IPS DF 6.9 (cell line): ENCODE data around the gene ZNF428.
A peak's percentile ranks its signal among the peaks of the same experiment; 100 is the strongest.

Source experiments
- DNase-seq: peaks from one replicate; pipeline ENCODE4 v3.0.0-alpha.2; 2013; ENCODE audit warnings: low read depth, low spot score
- H3K27ac ChIP-seq: one replicate; pipeline ENCODE4 v1.5.1; 2013; ENCODE audit warnings: low read length, control low read depth
- H3K27me3 ChIP-seq: 2 replicates; pipeline ENCODE4 v1.6.1; 2013; ENCODE audit warnings: mild to moderate bottlenecking, low read length; ENCODE audit not compliant: control insufficient read depth, insufficient read depth
- H3K36me3 ChIP-seq: 2 replicates; pipeline ENCODE4 v1.6.1; 2013; ENCODE audit warnings: low read length; ENCODE audit not compliant: control insufficient read depth, insufficient read depth
- H3K4me1 ChIP-seq: 2 replicates; pipeline ENCODE4 v1.6.1; 2013; ENCODE audit warnings: low read length; ENCODE audit not compliant: control insufficient read depth, insufficient read depth
- H3K4me3 ChIP-seq: 2 replicates; pipeline ENCODE4 v1.5.1; 2013; ENCODE audit warnings: mild to moderate bottlenecking, low read length
- H3K9me3 ChIP-seq: 2 replicates; pipeline ENCODE4 v1.6.1; 2013; ENCODE audit warnings: low read length, inconsistent platforms; ENCODE audit not compliant: control insufficient read depth, insufficient read depth
- WGBS: extraction: QIAGEN DNeasy Blood & Tissue Kit; methylation state at CpG from one replicate; pipeline ENCODE4 v1.1.7; 2013; ENCODE audit warnings: mixed read lengths, missing lambda C conversion rate; ENCODE audit not compliant: insufficient read length, insufficient coverage; 5-methylcytosine and 5-hydroxymethylcytosine counted together

ZNF428 gene

DNA sequence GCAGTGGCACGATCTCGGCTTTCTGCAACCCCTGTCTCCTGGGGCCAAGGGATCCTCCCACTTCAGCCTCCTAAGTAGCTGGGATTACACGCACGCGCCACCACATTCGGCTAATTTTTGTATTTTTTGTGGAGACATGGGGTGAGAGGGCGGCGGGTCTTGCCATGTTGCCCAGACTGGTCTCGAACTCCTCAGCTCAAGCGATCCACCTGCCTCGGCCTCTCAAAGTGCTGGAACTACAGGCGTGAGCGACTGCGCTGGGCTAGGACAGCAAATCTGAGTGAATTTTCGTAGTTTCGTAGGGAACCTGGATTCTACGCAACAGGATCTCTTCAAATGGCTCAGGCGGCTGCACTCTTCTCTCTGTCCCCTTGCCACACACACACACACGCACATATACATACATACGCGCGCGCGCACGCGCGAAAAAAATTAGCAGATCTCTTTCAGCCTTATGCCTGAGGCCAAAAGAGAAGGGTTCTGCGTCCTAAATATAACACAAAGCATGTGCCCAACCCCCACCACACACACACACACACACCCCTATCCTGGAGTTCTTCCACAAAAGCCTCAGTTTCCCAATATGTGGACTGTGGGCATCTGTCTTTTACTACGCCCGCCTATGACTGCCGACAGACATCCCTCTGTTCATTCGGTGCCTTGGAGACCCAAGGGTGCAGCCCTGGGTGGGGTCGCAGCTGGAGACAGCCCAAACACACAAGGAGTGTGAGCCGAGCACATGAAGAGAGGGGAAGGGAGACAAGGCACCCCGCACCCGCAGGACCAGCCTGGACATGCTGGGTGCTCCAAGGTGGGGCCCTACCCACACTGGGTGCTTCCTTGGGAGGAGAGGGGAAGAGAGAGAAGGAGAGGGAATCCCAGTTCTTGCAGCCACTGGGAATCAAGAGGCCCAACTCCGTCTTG is 43.2 kb downstream of the ZNF428 start:
- Histone ChIP-seq H3K4me1 (0 out of 2 replicates have a peak, but pooled peaks cover 2% of the 10 kb centered on the region), H3K27me3 (no peaks in the 10 kb centered on the region), H3K4me3 (peak overlapping the region; percentile 7; the same call in 1 of the 2 replicates), H3K27ac (no peak overlapping the region), H3K9me3 (no peaks in the 10 kb centered on the region), H3K36me3 (no peaks in the 10 kb centered on the region)
- DNase-seq: no peak
- no CpG with 5 or more reads among the region's 37 CpGs for WGBS

DNA sequence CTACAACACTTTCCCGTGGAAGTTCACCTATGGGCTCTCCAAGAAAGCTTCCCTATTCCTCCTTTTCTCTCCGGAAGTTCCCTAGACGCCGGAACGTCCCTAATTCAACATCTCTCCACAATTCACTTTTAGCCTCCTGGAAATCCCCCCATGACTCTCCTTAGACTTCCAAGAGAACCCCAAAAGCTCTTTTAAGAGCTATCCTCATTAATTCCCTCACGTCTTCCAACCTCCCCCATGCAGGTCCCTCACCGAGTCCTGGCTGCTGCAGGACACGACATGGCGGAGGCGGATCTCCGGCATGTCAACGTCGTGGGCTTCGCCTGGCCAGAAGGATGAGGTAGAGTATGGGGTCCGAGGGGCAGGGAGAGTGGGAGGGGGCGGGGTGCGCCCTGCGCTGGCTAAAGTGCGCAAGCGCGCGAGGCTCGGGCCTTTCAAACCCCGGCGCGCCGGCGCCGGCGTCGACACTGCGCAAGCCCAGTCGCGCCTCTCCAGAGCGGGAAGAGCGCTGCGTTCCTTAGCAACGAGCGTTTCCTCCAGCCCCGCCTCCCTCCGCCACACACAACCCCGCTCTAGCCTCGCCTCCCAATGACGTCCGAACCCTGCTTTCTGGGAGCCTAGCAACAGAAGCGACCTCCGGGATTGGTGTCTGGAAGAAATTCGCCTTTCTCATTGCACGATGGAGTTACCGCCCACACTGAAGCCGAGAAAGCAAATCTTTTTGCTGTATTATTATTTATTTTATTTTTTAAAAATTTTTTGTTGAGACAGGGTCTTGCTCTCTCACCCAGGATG is 44.1 kb downstream of the ZNF428 start, which contains the start of the genes PINLYP and XRCC1:
TSS of gene PINLYP (plus strand) at position 646 of the 795 bp plus-strand sequence. CDS start 1,391 bp downstream, outside the sequence.
TSS of gene XRCC1 (minus strand) at position 372 of the 795 bp plus-strand sequence. CDS start at position 303, 69 bp downstream.
- 0 out of 2 replicates have a peak, but pooled peaks cover 2% of the 10 kb centered on the region for H3K4me1 ChIP-seq
- no peaks in the 10 kb centered on the region for H3K36me3 ChIP-seq
- peak; percentile 98 for DNase-seq
- H3K27ac ChIP-seq: no peak within 1 kb of the TSS
- no CpG with 5 or more reads among the region's 51 CpGs for WGBS
- no peaks in the 10 kb centered on the region for H3K27me3 ChIP-seq
- peak within 1 kb of the TSS; percentile 78; the same call in 1 of the 2 replicates for H3K4me3 ChIP-seq
- H3K9me3 ChIP-seq: no peaks in the 10 kb centered on the region

DNA sequence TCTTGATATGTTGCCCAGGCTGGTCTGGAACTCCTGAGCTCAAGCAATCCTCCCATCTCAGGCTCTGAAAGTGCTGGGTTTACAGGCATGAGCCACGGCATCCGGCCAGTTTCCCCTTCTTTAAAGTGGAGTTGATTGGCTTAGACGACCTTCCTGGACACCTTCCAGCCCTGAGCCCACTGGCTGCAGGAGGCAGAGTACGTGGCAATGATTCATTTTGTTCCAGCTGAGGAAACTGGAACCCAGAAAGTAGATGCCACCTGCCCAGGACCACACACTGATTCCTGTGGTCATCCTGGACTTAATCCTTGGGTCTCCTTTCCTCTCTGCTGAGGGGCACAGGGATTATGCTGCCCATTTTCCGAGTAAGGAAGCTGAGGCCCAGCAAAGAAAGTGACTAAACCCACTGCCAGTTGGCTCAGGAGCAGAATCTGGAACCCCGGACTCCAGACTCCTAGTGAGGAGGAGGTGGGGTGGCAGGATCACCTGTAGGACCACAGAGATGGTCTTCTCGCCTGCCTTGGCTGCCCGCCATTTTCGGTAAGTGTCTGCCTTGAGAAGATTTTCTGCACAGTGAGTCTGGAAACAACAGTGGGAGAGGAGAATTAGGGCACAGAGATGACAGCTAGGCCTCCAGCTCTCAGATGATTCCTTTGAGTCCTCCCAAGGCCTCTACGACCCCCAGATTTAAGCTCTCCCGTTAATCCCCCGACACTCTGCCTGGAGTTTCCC is 44.8 kb downstream of the ZNF428 start:
- H3K36me3 ChIP-seq: no peaks in the 10 kb centered on the region
- no peaks in the 10 kb centered on the region for H3K9me3 ChIP-seq
- H3K4me1 ChIP-seq: 0 out of 2 replicates have a peak, but pooled peaks cover 2% of the 10 kb centered on the region
- no peak overlapping the region for H3K27ac ChIP-seq
- WGBS: no CpG with 5 or more reads among the region's 12 CpGs
- no peak for DNase-seq
- no peaks in the 10 kb centered on the region for H3K27me3 ChIP-seq
- peak overlapping the region; percentile 78; the same call in 1 of the 2 replicates for H3K4me3 ChIP-seq

DNA sequence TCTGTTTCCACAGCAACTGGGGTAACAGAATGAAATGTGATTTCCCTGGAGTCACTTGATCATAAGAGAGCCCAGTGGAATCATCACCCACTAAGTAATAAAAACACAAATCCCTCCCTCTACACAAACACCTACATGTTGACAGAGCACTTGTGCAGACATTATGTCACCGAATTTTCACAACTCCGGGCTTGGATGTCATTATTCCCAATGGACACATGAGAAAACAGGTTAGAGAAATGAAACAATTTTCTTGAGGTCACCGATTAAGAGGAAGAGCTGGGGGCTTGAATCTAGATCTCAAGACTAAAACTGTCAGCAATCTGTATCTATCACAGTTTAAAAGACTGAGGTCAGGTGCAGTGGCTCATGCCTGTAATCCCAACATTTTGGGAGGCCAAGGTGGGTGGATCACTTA is 47.2 kb downstream of the ZNF428 start:
- Histone ChIP-seq H3K27me3 (no peaks in the 10 kb centered on the region), H3K4me3 (no peak overlapping the region), H3K27ac (no peak overlapping the region), H3K9me3 (no peaks in the 10 kb centered on the region), H3K36me3 (no peaks in the 10 kb centered on the region), H3K4me1 (0 out of 2 replicates have a peak, but pooled peaks cover 2% of the 10 kb centered on the region)
- WGBS: no CpG with 5 or more reads among the region's 3 CpGs
- DNase-seq: no peak

DNA sequence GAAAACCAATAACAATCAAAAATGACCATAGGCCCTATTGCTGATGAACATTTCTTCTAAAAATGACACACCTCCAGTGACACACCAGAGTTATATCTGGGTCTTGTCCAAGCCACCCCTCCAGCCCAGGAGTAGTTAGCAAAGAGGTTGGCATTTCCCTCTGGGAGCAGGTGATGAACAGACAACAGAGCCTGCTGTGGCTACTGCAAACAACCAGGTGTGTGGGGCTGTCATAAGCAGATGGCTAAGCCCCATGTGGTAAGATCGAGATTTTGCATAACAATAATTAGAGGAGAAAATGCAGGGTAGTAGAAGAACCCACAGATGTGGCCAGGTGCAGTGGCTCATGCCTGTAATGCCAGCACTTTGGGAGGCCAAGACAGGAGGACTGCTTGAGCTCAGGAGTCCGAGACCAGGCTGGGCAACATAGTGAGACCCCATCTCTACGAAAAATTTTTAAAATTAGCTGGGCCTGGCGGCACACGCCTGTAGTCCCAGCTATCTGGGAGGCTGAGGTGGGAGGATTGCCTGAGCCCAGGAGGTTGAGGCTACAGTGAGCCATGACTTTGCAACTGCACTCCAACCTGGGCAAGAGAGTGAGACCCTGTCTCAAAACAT is 49.1 kb downstream of the ZNF428 start:
- Histone ChIP-seq H3K4me3 (no peak overlapping the region), H3K9me3 (no peaks in the 10 kb centered on the region), H3K36me3 (no peaks in the 10 kb centered on the region), H3K27me3 (no peaks in the 10 kb centered on the region), H3K27ac (no peak overlapping the region), H3K4me1 (no peaks in the 10 kb centered on the region)
- no peak for DNase-seq
- WGBS: no CpG with 5 or more reads among the region's 5 CpGs

DNA sequence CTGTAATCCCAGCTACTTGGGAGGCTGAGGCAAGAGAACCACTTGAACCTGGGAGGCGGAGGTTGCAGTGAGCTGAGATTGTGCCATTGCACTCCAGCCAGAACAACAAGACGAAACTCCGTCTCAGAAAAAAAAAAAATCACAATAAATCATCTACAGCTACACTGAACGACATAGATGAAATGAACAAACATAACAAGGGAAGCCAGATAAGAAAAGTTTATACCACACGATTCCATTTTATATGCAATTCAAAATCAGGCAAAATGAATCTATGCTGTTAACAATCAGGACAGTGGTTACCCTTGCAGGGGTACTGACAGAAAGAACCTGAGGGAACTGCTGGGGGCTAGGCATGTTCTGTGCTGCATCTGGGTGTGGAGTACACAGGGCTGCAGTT is 49.8 kb downstream of the ZNF428 start:
- Histone ChIP-seq H3K36me3 (no peaks in the 10 kb centered on the region), H3K27me3 (no peaks in the 10 kb centered on the region), H3K4me3 (no peak overlapping the region), H3K27ac (no peak overlapping the region), H3K4me1 (no peaks in the 10 kb centered on the region), H3K9me3 (no peaks in the 10 kb centered on the region)
- no CpG with 5 or more reads among the region's 5 CpGs for WGBS
- no peak for DNase-seq

DNA sequence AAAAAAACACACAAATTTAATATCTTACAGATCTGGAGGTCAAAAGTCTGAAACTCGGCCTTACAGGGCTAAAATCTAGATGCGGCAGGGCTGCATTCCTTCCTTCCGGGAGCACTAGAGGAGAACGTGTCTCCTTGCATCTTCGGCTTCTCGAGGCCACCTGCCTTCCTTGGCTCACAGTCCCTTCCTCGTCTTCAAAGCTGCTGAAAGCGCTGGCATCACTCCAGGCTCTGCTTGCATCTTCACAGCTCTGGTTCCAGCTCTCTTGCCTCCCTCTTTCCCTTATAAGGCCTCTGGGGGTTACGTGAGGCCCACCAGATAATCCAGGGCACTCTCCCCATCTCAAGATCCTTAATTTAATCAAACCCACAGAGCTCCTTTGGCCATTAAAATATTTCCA is 54.6 kb downstream of the ZNF428 start:
- WGBS: no CpG with 5 or more reads among the region's 9 CpGs
- Histone ChIP-seq H3K4me1 (no peaks in the 10 kb centered on the region), H3K36me3 (peaks cover 4% of the 10 kb centered on the region; the same call in 1 of the 2 replicates), H3K27me3 (no peaks in the 10 kb centered on the region), H3K9me3 (no peaks in the 10 kb centered on the region), H3K27ac (no peak overlapping the region), H3K4me3 (no peak overlapping the region)
- DNase-seq: no peak

DNA sequence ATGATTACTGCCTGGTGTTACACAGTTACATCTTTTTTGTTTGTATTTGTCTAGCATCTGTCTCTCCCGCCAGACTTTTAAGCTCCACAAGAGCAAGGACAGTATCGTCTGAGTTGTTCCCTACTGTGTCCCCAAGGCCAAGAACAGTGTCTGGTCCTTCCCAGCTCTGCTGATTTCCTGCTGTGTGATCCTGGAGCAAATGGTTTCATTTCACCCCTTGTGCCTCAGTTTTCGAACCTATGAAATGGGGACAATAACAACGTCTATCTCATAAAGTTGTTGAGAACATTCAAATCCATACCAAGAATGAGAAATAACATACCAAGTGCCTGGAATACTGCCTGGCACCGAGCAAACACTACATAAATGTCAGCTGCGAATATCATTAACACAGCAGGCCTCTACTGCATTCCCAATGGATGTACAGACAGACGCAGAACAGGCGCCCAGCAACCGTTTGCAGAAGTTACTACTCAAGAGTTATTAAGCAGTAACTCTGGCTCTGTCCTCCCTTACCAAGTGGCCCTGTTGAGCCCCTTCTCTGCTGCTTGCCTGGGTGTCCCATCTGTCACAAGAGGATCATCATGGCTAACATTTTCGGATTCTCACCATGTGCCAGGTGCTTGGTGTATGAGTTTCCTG is 55.5 kb downstream of the ZNF428 start:
- Histone ChIP-seq H3K9me3 (no peaks in the 10 kb centered on the region), H3K36me3 (peaks cover 4% of the 10 kb centered on the region; the same call in 1 of the 2 replicates), H3K27me3 (no peaks in the 10 kb centered on the region), H3K4me1 (no peaks in the 10 kb centered on the region), H3K4me3 (no peak overlapping the region), H3K27ac (no peak overlapping the region)
- DNase-seq: no peak
- WGBS: no CpG with 5 or more reads among the region's 10 CpGs

DNA sequence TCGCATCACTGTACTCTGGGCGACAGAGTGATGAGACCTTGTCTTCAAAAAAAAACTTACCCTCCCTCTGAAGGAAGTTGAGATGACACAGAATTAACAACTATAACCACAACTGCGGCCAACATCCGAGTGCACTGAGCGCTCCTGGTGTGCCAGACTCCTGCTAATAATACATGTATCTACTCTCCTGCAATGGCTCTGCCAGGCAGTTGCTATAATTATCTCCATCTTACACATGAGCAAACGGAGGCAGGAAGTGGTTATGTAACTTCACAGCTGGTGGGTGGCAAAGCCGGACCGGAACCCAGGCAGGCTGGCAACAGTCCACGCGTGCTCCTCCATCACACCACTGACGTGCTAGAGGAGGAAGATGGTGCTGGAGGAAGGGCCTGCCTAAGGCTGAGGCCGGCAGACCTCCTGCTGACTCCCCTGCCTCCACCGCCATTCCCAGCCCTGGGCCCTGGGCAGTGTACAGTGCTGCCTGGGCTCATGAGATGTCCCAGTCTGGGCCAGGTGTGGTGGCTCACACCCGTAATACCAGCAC is 56.7 kb downstream of the ZNF428 start:
- no peaks in the 10 kb centered on the region for H3K9me3 ChIP-seq
- WGBS: no CpG with 5 or more reads among the region's 14 CpGs
- no peaks in the 10 kb centered on the region for H3K27me3 ChIP-seq
- H3K27ac ChIP-seq: no peak overlapping the region
- no peak overlapping the region for H3K4me3 ChIP-seq
- no peak for DNase-seq
- H3K4me1 ChIP-seq: no peaks in the 10 kb centered on the region
- peaks cover 4% of the 10 kb centered on the region; the same call in 1 of the 2 replicates for H3K36me3 ChIP-seq
